ENCODE measurements around the gene NT5C3A.
"Not testable (repeated sequence)": the region's sequence is repeated elsewhere in the genome, so short reads cannot be mapped to it uniquely, and the experiment has no call there.

NT5C3A gene

DNA sequence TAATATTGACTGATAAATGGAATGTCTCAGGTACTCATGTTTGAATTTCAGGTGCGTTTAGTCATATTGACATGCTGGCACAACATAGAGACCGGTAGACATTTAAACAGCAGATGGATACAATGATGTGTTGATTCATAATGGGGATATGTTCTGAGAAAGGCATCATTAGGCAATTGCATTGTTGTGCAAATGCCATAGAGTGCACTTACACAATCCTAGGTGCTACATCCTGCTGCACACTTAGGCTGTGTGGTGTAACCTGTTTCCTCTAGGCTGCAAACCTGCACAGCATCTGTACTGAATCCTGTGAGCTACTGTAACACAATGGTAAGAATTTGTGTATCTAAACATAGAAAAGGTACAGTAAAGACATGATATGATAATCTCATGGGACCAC is 85.4 kb downstream of the NT5C3A start:
- not testable (repeated sequence) for DNase-seq (ENCODE audit: insufficient read length); FAIRE-seq

DNA sequence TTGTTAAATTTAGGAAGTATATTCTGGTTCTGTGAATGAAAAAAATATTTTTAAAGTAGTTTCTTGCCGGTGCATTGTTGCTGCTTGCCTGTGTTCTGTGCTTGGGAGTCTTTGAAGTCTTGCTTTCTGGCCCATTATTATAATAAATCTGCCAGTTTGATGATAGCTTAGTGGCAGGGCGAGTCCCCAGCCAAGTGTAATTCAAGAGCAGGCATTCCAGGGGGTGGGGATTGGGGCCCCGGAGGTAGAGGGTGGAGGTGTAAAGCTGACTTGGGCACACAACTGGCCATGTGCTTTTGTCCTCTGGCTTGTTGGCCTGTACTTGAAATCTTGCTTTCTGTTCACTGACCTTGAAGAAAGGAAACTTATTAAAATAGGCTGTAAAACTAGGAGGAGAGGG is 90.6 kb downstream of the NT5C3A start:
- not testable (repeated sequence) for DNase-seq (ENCODE audit: insufficient read length); FAIRE-seq

DNA sequence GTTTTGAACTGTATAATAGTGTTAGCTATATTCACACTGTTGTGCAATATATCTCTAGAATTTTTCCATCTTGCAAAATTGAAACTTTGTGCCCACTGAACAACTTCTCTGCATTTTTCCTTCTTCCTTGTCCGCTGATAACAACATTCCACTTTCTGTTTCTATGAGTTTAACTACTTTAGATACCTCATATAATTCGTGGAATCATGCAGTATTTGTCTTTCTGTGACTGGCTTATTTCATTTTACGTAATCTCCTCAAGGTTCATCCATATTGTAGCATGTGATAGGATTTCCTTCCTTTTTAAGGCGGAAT is 95.4 kb downstream of the NT5C3A start:
- not testable (repeated sequence) for DNase-seq (ENCODE audit: insufficient read length); FAIRE-seq

DNA sequence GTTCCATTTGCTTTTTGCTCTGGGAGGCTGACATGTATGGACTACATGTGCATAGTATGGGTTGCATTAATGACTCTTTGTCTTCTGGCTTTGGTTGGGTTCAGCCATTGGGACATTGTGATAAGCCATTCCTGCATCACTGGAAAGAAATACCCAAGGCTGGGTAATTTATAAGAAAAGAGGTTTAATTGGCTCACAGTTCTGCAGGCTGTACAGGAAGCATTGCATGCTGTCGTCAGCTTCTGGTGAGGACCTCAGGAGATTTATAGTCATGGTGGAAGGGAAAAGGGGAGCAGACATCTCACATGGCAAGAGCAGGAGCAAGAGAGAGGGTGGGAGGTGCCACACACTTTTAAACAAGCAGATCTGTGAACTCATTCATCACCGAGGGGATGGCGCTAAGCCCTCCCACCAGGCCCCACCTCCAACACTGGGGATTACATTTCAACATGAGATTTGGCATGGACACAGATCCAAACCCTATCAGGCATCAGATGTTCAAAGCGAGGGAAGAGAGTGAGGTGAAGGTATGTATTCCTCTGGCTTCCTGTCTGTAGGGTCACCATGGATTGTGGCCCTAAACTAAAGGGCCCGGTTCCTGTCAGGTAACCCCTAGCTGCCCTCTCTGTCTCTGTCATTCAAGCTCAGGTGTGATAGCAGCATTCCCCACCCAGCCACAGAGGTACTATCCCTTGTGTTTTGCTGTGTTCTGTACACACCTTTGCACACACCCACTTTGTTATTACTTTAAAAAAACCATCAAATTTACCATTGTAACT is 95.9 kb downstream of the NT5C3A start:
- DNase-seq (ENCODE audit: insufficient read length): not testable (repeated sequence)

DNA sequence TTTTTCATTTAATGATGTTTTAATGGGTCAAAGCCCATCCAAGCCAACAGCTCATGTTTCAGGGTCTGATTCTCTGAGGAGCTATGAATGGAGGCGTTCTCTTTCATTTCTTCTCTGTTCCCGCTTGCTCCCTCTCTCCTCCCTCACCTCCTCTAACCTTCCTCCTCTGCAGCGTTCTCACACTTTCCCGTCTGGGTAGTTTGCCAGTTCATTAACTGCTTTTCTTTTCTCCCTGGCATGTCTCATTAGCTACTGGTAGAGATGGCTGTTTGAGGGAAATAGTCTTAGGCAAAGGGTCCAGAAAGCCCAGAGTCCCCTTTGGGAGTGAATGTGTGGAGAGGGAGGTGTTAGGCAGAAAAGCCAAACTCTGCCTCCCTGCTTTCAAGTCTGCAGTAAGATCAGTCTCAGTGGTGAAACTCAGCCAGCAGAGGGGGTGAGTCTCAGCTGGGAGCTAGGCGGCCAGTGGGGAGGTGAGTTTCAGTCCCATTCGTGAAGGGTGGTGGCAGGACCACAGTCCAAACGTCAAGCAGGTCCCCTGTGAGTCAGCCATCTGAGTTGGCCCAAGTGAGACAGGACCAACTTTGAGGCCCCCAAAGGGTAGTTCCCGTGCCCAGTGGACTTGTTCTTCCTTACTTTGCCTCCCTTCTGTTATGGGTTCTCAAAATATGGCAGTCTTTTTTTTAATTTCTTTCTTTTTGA is 98.0 kb downstream of the NT5C3A start:
- not testable (repeated sequence) for DNase-seq (ENCODE audit: insufficient read length)
- peak; percentile 97 for FAIRE-seq

More for the DNA sequence above, 95.9 kb downstream of the NT5C3A start:
- FAIRE-seq: not testable (repeated sequence)
